Activated CD4-positive, alpha-beta T cell treated with anti-CD3 and anti-CD28 coated beads, Interleukin-2, amount 10 ng/mL, durations not matched to agents 7 days and 5 days (primary cell): ENCODE measurements around the gene VSX1. TPM values are rescaled to one million over a fixed set of nuclear protein-coding genes. Genes with fewer than 3 reads are reported as not detected.

Experiments used
- CTCF ChIA-PET: fragments of 350-600 bp; sonication (Branson Sonifier 250); formaldehyde crosslinking; loops from one replicate; lab custom pipeline; 2021; ENCODE audit warnings: antibody characterized with exemption; lab: Charles Lee
- POLR2A ChIA-PET: fragments of 350-600 bp; sonication (Branson Sonifier 250); formaldehyde crosslinking; loops from one replicate; lab custom pipeline; 2021; ENCODE audit warnings: antibody characterized with exemption; lab: Charles Lee
- DNase-seq: peaks from one replicate; pipeline ENCODE4 v3.0.0-alpha.2; 2020
- H3K27ac Mint-ChIP-seq: one replicate; pipeline ENCODE4 v1.8.0; 2021; ENCODE audit warnings: mild to moderate bottlenecking, moderate library complexity, mixed read lengths
- H3K27me3 Mint-ChIP-seq: one replicate; pipeline ENCODE4 v1.8.0; 2021; ENCODE audit warnings: mixed read lengths
- H3K36me3 Mint-ChIP-seq: one replicate; pipeline ENCODE4 v1.8.0; 2021; ENCODE audit warnings: low read depth, mixed read lengths
- H3K4me1 Mint-ChIP-seq: one replicate; pipeline ENCODE4 v1.8.0; 2021; ENCODE audit warnings: mixed read lengths
- H3K4me3 Mint-ChIP-seq: one replicate; pipeline ENCODE4 v1.8.0; 2021; ENCODE audit warnings: mild to moderate bottlenecking, moderate library complexity, mixed read lengths
- H3K9me3 Mint-ChIP-seq: one replicate; pipeline ENCODE4 v1.8.0; 2021; ENCODE audit warnings: mixed read lengths
- total RNA-seq, 2 experiments: library from RNA; stranded (reverse); gene quantifications; one replicate each; pipeline ENCODE4 v1.2.3, GENCODE V29; 2021

The VSX1 gene
- total RNA-seq, 2 experiments from 2014 or later = not detected

- POLR2A ChIA-PET = interaction anchor here (0.6 kb wide), 1 partner anchor 21 kb away, joined by 3 read pairs; the partner anchor contains the start of gene ACSS1
- CTCF ChIA-PET = interaction anchor here (0.8 to 1.1 kb wide), 4 partner anchors 26 to 363 kb away, joined by 3 read pairs; no protein-coding TSS in a partner anchor
- peak overlapping the region; percentile 83 for H3K27ac Mint-ChIP-seq
- no peaks in the 10 kb centered on the region for H3K27me3 Mint-ChIP-seq
- no peak for DNase-seq
- H3K4me1 Mint-ChIP-seq = peaks cover 41% of the 10 kb centered on the region
- peaks cover 1% of the 10 kb centered on the region for H3K36me3 Mint-ChIP-seq
- peak overlapping the region; percentile 20 for H3K4me3 Mint-ChIP-seq
- H3K9me3 Mint-ChIP-seq = no peaks in the 10 kb centered on the region
Measured at GRCh38 chr20:25036331-25036936, 45.5 kb downstream of the VSX1 start.

- H3K27me3 Mint-ChIP-seq = no peaks in the 10 kb centered on the region
- H3K27ac Mint-ChIP-seq = peak overlapping the region; percentile 83
- H3K36me3 Mint-ChIP-seq = peaks cover 1% of the 10 kb centered on the region
- peak; percentile 43 for DNase-seq
- peaks cover 41% of the 10 kb centered on the region for H3K4me1 Mint-ChIP-seq
- no peak overlapping the region for H3K4me3 Mint-ChIP-seq
- CTCF ChIA-PET = no interaction called here
- POLR2A ChIA-PET = interaction anchor here (0.6 kb wide), 1 partner anchor 22 kb away, joined by 3 read pairs; the partner anchor contains the start of gene ACSS1
- H3K9me3 Mint-ChIP-seq = no peaks in the 10 kb centered on the region
Measured at GRCh38 chr20:25035921-25036320, 46.0 kb downstream of the VSX1 start.

- no peak for DNase-seq
- CTCF ChIA-PET = interaction anchor here (1.0 to 1.3 kb wide), 3 partner anchors 18 to 30 kb away, joined by 3 to 4 read pairs (median 3); no protein-coding TSS in a partner anchor
- Mint-ChIP-seq H3K9me3 (no peaks in the 10 kb centered on the region), H3K4me3 (no peak overlapping the region), H3K36me3 (peaks cover 8% of the 10 kb centered on the region), H3K4me1 (peaks cover 38% of the 10 kb centered on the region), H3K27ac (no peak overlapping the region), H3K27me3 (no peaks in the 10 kb centered on the region)
- POLR2A ChIA-PET = no interaction called here
Measured at GRCh38 chr20:25033924-25034300, 48.0 kb downstream of the VSX1 start.

DNA sequence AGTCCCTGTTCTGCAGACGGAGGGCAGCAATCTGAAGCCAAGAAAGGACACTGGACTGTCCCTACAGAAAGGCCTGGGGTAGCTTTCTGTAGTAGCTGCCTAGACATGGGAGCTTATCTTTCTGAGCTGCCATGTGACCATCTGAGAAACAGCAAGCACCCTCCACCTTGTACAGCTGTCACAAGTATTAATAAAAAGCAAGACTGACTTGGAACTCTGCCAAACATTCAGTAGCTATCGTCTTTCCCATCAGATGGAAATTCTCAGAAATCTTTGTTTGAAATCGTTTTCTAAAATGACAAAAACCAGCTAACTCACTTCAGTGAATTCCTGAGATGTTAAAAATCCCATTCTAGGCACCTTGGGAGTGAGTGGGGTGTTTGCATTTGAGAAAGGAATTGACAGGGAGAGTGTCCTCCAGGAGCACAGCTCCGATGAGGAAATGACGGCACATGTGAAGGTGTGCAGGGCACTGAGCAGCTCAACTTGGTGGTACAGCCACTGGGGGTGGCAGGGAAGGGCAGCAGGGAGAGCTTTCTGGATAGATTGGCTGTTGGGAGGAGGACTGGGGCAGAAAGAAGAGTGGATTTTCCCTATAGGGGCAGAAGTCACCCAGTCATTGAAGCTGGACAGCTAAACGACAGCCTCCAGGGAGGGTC is 48.5 kb downstream of the VSX1 start:
- no peak overlapping the region for H3K27ac Mint-ChIP-seq
- H3K4me1 Mint-ChIP-seq = peaks cover 33% of the 10 kb centered on the region
- no peak overlapping the region for H3K4me3 Mint-ChIP-seq
- DNase-seq = no peak
- H3K27me3 Mint-ChIP-seq = no peaks in the 10 kb centered on the region
- ChIA-PET CTCF (interaction anchor here (1.0 to 1.3 kb wide), 3 partner anchors 18 to 31 kb away, joined by 3 to 4 read pairs (median 3); no protein-coding TSS in a partner anchor), POLR2A (no interaction called here)
- no peaks in the 10 kb centered on the region for H3K9me3 Mint-ChIP-seq
- peaks cover 8% of the 10 kb centered on the region for H3K36me3 Mint-ChIP-seq

GRCh38 chr20:25032478-25033264 is 49.3 kb downstream of the VSX1 start:
- ChIA-PET CTCF (interaction anchor here (1.1 to 1.3 kb wide), 3 partner anchors 18 to 102 kb away, joined by 3 to 4 read pairs (median 3); no protein-coding TSS in a partner anchor), POLR2A (interaction anchor here (1.1 kb wide), 1 partner anchor 23 kb away, joined by 4 read pairs; no protein-coding TSS in a partner anchor)
- H3K9me3 Mint-ChIP-seq = no peaks in the 10 kb centered on the region
- no peak for DNase-seq
- H3K27ac Mint-ChIP-seq = no peak overlapping the region
- no peaks in the 10 kb centered on the region for H3K27me3 Mint-ChIP-seq
- no peak overlapping the region for H3K4me3 Mint-ChIP-seq
- H3K36me3 Mint-ChIP-seq = peaks cover 8% of the 10 kb centered on the region
- H3K4me1 Mint-ChIP-seq = peaks cover 27% of the 10 kb centered on the region

- Mint-ChIP-seq H3K4me3 (no peak overlapping the region), H3K4me1 (peaks cover 21% of the 10 kb centered on the region), H3K27ac (no peak overlapping the region), H3K36me3 (peaks cover 13% of the 10 kb centered on the region), H3K27me3 (no peaks in the 10 kb centered on the region), H3K9me3 (no peaks in the 10 kb centered on the region)
- ChIA-PET POLR2A (interaction anchor here (1.1 kb wide), 1 partner anchor 23 kb away, joined by 4 read pairs; no protein-coding TSS in a partner anchor), CTCF (interaction anchor here (1.2 kb wide), 1 partner anchor 101 kb away, joined by 3 read pairs; no protein-coding TSS in a partner anchor)
- no peak for DNase-seq
Measured at GRCh38 chr20:25032065-25032477, 49.9 kb downstream of the VSX1 start.

DNA sequence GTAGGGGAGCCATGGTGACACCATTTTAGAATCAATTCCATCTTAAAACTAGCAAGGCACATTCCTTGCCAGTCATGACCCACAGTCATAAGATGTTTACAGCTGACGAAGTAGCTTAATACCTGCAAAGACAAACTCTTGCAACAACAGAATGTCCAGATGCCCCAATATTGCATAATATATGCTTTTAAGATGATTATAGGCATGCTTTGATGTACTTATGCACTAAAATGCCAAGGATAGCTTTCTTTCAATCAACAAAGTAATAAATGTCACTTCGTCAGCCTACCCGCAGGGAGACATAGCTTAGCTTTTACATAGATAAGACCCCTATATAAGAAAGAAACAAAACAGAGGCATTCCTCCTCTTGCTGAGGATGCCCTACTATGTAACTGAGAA is 50.7 kb downstream of the VSX1 start:
- no peaks in the 10 kb centered on the region for H3K27me3 Mint-ChIP-seq
- H3K4me1 Mint-ChIP-seq = peaks cover 12% of the 10 kb centered on the region
- no peak for DNase-seq
- POLR2A ChIA-PET = no interaction called here
- CTCF ChIA-PET = interaction anchor here (1.2 kb wide), 1 partner anchor 100 kb away, joined by 3 read pairs; no protein-coding TSS in a partner anchor
- peaks cover 13% of the 10 kb centered on the region for H3K36me3 Mint-ChIP-seq
- H3K9me3 Mint-ChIP-seq = no peaks in the 10 kb centered on the region
- H3K27ac Mint-ChIP-seq = no peak overlapping the region
- no peak overlapping the region for H3K4me3 Mint-ChIP-seq

DNA sequence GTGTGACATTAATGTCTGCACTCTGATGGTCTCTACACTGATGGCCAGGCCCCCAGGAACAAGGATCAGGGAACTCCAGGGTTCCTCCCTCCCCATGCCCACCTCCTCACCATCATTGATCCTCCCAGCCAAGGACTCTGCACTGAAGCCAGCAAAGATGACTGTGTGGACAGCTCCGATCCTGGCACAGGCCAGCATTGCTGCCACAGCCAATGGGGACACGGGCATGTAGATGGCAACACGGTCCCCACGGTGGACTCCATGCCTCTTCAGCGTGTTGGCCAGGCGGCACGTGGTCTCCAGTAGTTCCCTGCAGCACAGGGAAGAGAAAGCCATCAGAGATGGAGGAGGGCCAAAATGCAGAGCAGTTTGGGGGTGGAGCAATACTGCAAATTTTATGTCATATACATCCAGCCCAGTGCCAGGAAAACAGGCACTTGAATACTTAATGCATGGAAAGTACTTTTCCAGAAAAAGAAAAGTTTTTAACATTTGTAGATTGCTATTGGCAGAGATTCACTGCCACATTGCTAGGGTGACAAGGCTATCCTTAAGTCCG is 51.2 kb downstream of the VSX1 start:
- Mint-ChIP-seq H3K27me3 (no peaks in the 10 kb centered on the region), H3K9me3 (no peaks in the 10 kb centered on the region), H3K4me1 (peaks cover 7% of the 10 kb centered on the region), H3K27ac (no peak overlapping the region), H3K4me3 (no peak overlapping the region), H3K36me3 (peaks cover 13% of the 10 kb centered on the region)
- DNase-seq = no peak
- CTCF ChIA-PET = no interaction called here
- POLR2A ChIA-PET = no interaction called here

GRCh38 chr20:25030007-25030648 is 51.8 kb downstream of the VSX1 start:
- H3K4me1 Mint-ChIP-seq = peaks cover 1% of the 10 kb centered on the region
- no peak for DNase-seq
- ChIA-PET CTCF (no interaction called here), POLR2A (no interaction called here)
- no peak overlapping the region for H3K27ac Mint-ChIP-seq
- no peak overlapping the region for H3K4me3 Mint-ChIP-seq
- H3K9me3 Mint-ChIP-seq = no peaks in the 10 kb centered on the region
- H3K36me3 Mint-ChIP-seq = peaks cover 13% of the 10 kb centered on the region
- H3K27me3 Mint-ChIP-seq = no peaks in the 10 kb centered on the region

- Mint-ChIP-seq H3K4me3 (no peak overlapping the region), H3K9me3 (no peaks in the 10 kb centered on the region), H3K27ac (no peak overlapping the region), H3K27me3 (no peaks in the 10 kb centered on the region), H3K4me1 (no peaks in the 10 kb centered on the region), H3K36me3 (peaks cover 13% of the 10 kb centered on the region)
- POLR2A ChIA-PET = no interaction called here
- CTCF ChIA-PET = no interaction called here
- no peak for DNase-seq
Measured at GRCh38 chr20:25025986-25026605, 55.8 kb downstream of the VSX1 start.
